Gastroesophageal sphincter (tissue), 4 donors: ENCODE measurements around the gene CYFIP1. TPM values are rescaled to one million over a fixed set of nuclear protein-coding genes. Genes with fewer than 3 reads are reported as not detected.

Source experiments
- ATAC-seq: fragments of 150-250 bp; one replicate; pipeline ENCODE4 v1.9.1; 2016; ENCODE audit warnings: mild to moderate bottlenecking, moderate library complexity
- H3K27ac ChIP-seq, 4 donors: fragments of 200-600 bp; sonication (generic) in 3 of 4; 1 replicate in 3 of 4; 2 replicates in 1 of 4; pipeline ENCODE4 v1.5.1; 2016 to 2019
- H3K27me3 ChIP-seq: fragments of 200-600 bp; sonication (generic); one replicate; pipeline ENCODE4 v1.5.1; 2019
- H3K36me3 ChIP-seq, 2 donors: fragments of 200-600 bp; sonication (generic); one replicate each; pipeline ENCODE4 v1.5.1; 2019; ENCODE audit warnings: control low read depth in 1 of 2
- H3K4me1 ChIP-seq, 3 donors: fragments of 200-600 bp; sonication (generic); 1 replicate in 2 of 3; 2 replicates in 1 of 3; pipeline ENCODE4 v1.5.1; 2016 to 2019; ENCODE audit warnings: control low read depth in 2 of 3
- H3K4me3 ChIP-seq, 2 donors: fragments of 200-600 bp; sonication (generic); one replicate each; pipeline ENCODE4 v1.5.1; 2019; ENCODE audit warnings: mild to moderate bottlenecking in 1 of 2, moderate library complexity in 1 of 2
- H3K9me3 ChIP-seq, 3 donors: fragments of 200-600 bp; sonication (generic); one replicate each; pipeline ENCODE4 v1.5.1; 2017 to 2019; ENCODE audit warnings: control low read depth in 2 of 3
- EP300 ChIP-seq: sonication (generic); formaldehyde crosslinking; IDR thresholded peaks from one replicate; pipeline ENCODE4 v1.6.1; 2017; ENCODE audit warnings: antibody characterized with exemption, mild to moderate bottlenecking
- POLR2A ChIP-seq, 2 donors: fragments of 450-650 bp; IDR thresholded peaks; one replicate each; pipeline ENCODE4 v1.6.1; 2017; ENCODE audit warnings: antibody characterized with exemption in 2 of 2, mild to moderate bottlenecking in 2 of 2, moderate library complexity in 1 of 2
- POLR2AphosphoS5 ChIP-seq: sonication (generic); formaldehyde crosslinking; IDR thresholded peaks from one replicate; pipeline ENCODE4 v1.6.1; 2017; ENCODE audit warnings: antibody characterized with exemption
- WGBS, 2 donors: methylation state at CpG; one replicate each; pipeline ENCODE4 v1.1.5; 2018; ENCODE audit warnings: low coverage in 1 of 2; 5-methylcytosine and 5-hydroxymethylcytosine counted together
- total RNA-seq, 4 donors: library from RNA; depleted of rRNA; stranded (reverse); fragments of >200 nt; gene quantifications; one replicate each; pipeline ENCODE4 v1.1.0, GENCODE V29; 2016
- TF ChIP-seq, protein P1 (sequence below), 4 experiments: fragments of 200-600 bp in 2 of 4; fragments of 450-650 bp in 2 of 4; sonication (generic) in 1 of 4; IDR thresholded peaks; one replicate each; pipeline ENCODE4 v1.5.1; 2017 to 2019; ENCODE audit warnings: antibody characterized with exemption in 4 of 4, mild to moderate bottlenecking in 2 of 4, moderate library complexity in 2 of 4

The CYFIP1 gene
- total RNA-seq, 4 donors from 2014 or later: 82.3 to 116 (median 101) TPM

DNA sequence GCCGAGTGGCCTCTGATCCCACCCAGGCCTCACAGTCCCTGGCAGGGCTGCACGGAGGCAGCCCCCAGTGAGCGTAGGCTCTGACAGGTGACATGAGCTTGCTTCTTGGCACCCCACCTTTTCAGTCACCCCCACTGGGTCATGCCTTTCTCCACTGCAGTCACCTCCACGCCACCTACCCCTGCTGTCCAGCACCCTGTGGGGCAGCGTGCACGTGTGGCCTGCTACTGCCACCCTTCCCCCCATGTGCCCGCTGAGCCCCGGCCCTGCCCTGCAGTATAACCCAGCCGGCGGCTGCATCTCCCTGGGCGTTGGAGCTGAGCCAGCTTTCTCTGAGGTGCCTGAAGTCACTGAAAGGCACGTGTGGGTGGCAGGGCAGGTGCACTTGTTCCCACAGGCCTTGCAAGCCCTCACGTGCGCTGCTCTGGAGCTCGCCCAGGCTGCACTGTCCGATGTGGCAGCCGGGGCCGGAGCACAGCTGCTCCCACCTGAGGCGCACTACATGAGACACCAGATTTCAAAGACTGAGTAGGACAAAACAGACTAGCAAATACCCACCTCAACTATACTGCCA lies 76.1 kb downstream of the CYFIP1 start:
- Histone ChIP-seq H3K27me3 (no peaks in the 10 kb centered on the region), H3K27ac (no peak overlapping the region), H3K4me1 (no peaks in the 10 kb centered on the region), H3K4me3 (no peak overlapping the region), H3K36me3 (peaks cover 0 to 99% of the 10 kb centered on the region in 2 donors), H3K9me3 (no peaks in the 10 kb centered on the region)
- ATAC-seq: no peak
- WGBS, 2 donors: 80 to 94% methylated on average over 1 to 3 of the region's 19 CpGs
- no peak for TF ChIP-seq POLR2AphosphoS5
- no peak for TF ChIP-seq EP300
- TF ChIP-seq POLR2A (IDR thresholded peaks at IDR 0.05): no peak
- TF ChIP-seq, protein P1, sequence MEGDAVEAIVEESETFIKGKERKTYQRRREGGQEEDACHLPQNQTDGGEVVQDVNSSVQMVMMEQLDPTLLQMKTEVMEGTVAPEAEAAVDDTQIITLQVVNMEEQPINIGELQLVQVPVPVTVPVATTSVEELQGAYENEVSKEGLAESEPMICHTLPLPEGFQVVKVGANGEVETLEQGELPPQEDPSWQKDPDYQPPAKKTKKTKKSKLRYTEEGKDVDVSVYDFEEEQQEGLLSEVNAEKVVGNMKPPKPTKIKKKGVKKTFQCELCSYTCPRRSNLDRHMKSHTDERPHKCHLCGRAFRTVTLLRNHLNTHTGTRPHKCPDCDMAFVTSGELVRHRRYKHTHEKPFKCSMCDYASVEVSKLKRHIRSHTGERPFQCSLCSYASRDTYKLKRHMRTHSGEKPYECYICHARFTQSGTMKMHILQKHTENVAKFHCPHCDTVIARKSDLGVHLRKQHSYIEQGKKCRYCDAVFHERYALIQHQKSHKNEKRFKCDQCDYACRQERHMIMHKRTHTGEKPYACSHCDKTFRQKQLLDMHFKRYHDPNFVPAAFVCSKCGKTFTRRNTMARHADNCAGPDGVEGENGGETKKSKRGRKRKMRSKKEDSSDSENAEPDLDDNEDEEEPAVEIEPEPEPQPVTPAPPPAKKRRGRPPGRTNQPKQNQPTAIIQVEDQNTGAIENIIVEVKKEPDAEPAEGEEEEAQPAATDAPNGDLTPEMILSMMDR (IDR thresholded peaks at IDR 0.05): no peak

DNA sequence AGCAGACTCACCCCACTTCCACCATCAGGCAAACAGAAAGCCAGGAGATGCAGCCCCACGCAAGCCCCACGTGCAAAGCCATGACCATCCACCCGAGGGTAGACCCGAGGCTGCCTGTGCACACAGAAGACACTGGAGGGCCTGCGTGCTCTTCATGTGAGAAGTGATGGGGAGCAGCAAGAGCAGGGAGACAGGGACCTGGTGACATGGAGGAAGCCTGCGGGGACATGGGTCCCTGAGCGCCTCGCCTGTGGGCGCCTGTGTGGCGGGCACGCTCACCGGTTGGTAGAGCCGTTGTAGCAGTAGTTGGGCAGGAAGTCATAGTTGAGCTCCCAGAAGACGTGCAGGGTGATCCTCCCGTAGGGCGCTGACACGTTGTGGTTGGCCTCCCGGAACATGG lies 76.7 kb downstream of the CYFIP1 start:
- no peak overlapping the region for H3K27ac ChIP-seq
- no peak for TF ChIP-seq EP300
- no peak overlapping the region for H3K4me3 ChIP-seq
- H3K9me3 ChIP-seq: no peaks in the 10 kb centered on the region
- no peaks in the 10 kb centered on the region for H3K27me3 ChIP-seq
- H3K36me3 ChIP-seq: peaks cover 0 to 99% of the 10 kb centered on the region in 2 donors
- no peak for ATAC-seq
- no peaks in the 10 kb centered on the region for H3K4me1 ChIP-seq
- 90 to 97% methylated on average over 4 to 10 of the region's 18 CpGs for WGBS, 2 donors

DNA sequence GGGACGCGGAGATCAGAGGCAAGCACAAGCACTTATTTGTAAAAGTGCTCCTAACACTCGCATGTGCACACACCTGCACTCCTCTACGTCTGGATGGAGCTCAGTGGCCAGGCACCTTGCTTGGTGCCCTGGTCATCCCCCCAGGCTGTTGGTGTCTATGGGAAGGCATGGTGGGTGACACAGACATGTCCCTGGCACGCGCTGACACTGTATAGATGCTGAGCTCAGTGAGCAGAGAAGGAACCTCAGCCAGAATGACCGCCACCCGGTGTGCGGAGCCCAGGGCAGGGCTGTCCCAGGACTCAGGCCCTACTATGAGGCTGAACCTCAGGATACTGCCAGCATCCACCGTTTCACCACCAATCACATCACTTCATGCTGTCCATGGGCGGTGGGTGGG lies 77.2 kb downstream of the CYFIP1 start:
- Histone ChIP-seq H3K27me3 (no peaks in the 10 kb centered on the region), H3K9me3 (no peaks in the 10 kb centered on the region), H3K27ac (no peak overlapping the region), H3K4me1 (no peaks in the 10 kb centered on the region), H3K4me3 (no peak overlapping the region), H3K36me3 (peaks cover 0 to 99% of the 10 kb centered on the region in 2 donors)
- no peak for TF ChIP-seq EP300
- no peak for TF ChIP-seq POLR2A (IDR thresholded peaks at IDR 0.05)
- TF ChIP-seq, protein P1 (IDR thresholded peaks at IDR 0.05): no peak
- no peak for TF ChIP-seq POLR2AphosphoS5
- ATAC-seq: no peak
- WGBS, 2 donors: no CpG with 5 or more reads among the region's 11 CpGs

DNA sequence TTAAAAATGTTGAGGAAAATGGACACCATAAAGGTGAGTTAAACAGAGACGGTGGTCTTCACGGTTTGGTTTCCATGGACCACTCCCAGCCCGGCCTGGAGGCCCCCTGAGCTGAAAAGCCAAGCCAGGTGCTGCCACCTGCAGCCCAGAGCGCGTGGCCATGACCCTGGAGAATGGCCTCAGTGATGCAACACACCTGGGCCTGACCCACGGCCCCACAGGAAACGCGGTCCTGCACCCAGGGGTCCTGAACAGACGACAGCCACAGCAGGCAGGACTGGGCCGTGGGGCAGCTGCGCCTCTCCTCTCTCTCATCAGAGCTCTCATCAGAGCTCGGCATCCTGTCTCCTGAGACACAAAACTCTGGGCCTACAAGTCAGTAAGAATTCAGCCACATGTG lies 77.6 kb downstream of the CYFIP1 start:
- no peaks in the 10 kb centered on the region for H3K4me1 ChIP-seq
- no peak overlapping the region for H3K27ac ChIP-seq
- H3K27me3 ChIP-seq: no peaks in the 10 kb centered on the region
- TF ChIP-seq, protein P1 (IDR thresholded peaks at IDR 0.05): no peak
- TF ChIP-seq EP300 (no peak), POLR2AphosphoS5 (no peak), POLR2A (IDR thresholded peaks at IDR 0.05) (no peak)
- H3K9me3 ChIP-seq: no peaks in the 10 kb centered on the region
- 91 to 100% methylated on average over 2 to 5 of the region's 12 CpGs for WGBS, 2 donors
- peaks cover 0 to 99% of the 10 kb centered on the region in 2 donors for H3K36me3 ChIP-seq
- ATAC-seq: no peak
- no peak overlapping the region for H3K4me3 ChIP-seq

DNA sequence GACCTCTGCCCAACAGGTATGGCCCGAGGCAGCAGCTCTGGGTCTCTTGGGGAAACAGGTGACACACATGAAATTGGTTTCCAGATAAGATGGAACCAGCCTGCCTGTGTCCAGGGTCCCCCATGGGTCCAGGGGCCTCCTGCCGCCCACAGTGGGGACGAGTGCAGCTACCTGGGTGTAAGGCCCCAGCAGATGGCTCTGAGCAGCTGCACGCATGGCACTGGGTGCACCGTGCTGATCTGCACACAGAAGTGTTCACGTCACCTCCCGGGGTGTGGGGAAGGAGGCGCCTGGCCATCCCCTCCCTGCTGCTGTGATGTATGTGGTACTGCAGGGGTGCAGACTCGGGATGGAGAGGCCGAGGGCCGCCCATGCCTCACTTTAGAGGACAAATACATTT lies 78.1 kb downstream of the CYFIP1 start:
- Histone ChIP-seq H3K9me3 (no peaks in the 10 kb centered on the region), H3K27ac (no peak overlapping the region), H3K36me3 (peaks cover 0 to 99% of the 10 kb centered on the region in 2 donors), H3K4me3 (no peak overlapping the region), H3K4me1 (no peaks in the 10 kb centered on the region), H3K27me3 (no peaks in the 10 kb centered on the region)
- 76 to 88% methylated on average over 3 to 6 of the region's 11 CpGs for WGBS, 2 donors
- ATAC-seq: no peak
- no peak for TF ChIP-seq POLR2A (IDR thresholded peaks at IDR 0.05)
- no peak for TF ChIP-seq EP300
- TF ChIP-seq POLR2AphosphoS5: no peak
- TF ChIP-seq, protein P1 (IDR thresholded peaks at IDR 0.05): no peak
